Measurements from ENCODE around the gene CPT2.

Gene CPT2

GRCh38 chr1:53220171-53220961 is 23.7 kb downstream of the CPT2 start, which contains the start of gene CZIB:
Gene CZIB (minus strand): TSS chr1:53220634. CDS start chr1:53220575, 59 bp downstream.
- DNase-seq: peak; percentile 96

GRCh38 chr1:53220962-53221286 is 24.3 kb downstream of the CPT2 start:
- no peak for DNase-seq

- DNase-seq: no peak
Observed at GRCh38 chr1:53237638-53238037, 41.0 kb downstream of the CPT2 start.

- peak; percentile 95 for DNase-seq
Observed at GRCh38 chr1:53238197-53239155, 41.9 kb downstream of the CPT2 start, which contains the start of gene MAGOH. Gene MAGOH (minus strand): TSS chr1:53238518. CDS start chr1:53238448, 70 bp downstream.

- DNase-seq: no peak
Observed at GRCh38 chr1:53241828-53242227, 45.2 kb downstream of the CPT2 start.

GRCh38 chr1:53242381-53242780 is 45.8 kb downstream of the CPT2 start:
- no peak for DNase-seq

GRCh38 chr1:53244141-53244540 is 47.5 kb downstream of the CPT2 start:
- no peak for DNase-seq

- DNase-seq: no peak
Observed at GRCh38 chr1:53246261-53247134, 49.9 kb downstream of the CPT2 start.

- DNase-seq: no peak
Observed at GRCh38 chr1:53249706-53250105, 53.1 kb downstream of the CPT2 start.

- DNase-seq: no peak
Observed at GRCh38 chr1:53250325-53250724, 53.7 kb downstream of the CPT2 start.

- no peak for DNase-seq
Observed at GRCh38 chr1:53254011-53254640, 57.5 kb downstream of the CPT2 start.

GRCh38 chr1:53255031-53255430 is 58.4 kb downstream of the CPT2 start:
- no peak for DNase-seq

- DNase-seq: no peak
Observed at GRCh38 chr1:53256511-53257453, 60.2 kb downstream of the CPT2 start.

GRCh38 chr1:53257454-53258081 is 60.9 kb downstream of the CPT2 start:
- DNase-seq: no peak

GRCh38 chr1:53258216-53258615 is 61.6 kb downstream of the CPT2 start:
- DNase-seq: no peak

GRCh38 chr1:53259932-53260331 is 63.3 kb downstream of the CPT2 start:
- DNase-seq: no peak

GRCh38 chr1:53260631-53261247 is 64.1 kb downstream of the CPT2 start:
- no peak for DNase-seq

- no peak for DNase-seq
Observed at GRCh38 chr1:53262000-53262399, 65.4 kb downstream of the CPT2 start.
